ENCODE data around the gene COL25A1.
A peak's percentile ranks its signal among the peaks of the same experiment; 100 is the strongest.

Gene COL25A1

DNA sequence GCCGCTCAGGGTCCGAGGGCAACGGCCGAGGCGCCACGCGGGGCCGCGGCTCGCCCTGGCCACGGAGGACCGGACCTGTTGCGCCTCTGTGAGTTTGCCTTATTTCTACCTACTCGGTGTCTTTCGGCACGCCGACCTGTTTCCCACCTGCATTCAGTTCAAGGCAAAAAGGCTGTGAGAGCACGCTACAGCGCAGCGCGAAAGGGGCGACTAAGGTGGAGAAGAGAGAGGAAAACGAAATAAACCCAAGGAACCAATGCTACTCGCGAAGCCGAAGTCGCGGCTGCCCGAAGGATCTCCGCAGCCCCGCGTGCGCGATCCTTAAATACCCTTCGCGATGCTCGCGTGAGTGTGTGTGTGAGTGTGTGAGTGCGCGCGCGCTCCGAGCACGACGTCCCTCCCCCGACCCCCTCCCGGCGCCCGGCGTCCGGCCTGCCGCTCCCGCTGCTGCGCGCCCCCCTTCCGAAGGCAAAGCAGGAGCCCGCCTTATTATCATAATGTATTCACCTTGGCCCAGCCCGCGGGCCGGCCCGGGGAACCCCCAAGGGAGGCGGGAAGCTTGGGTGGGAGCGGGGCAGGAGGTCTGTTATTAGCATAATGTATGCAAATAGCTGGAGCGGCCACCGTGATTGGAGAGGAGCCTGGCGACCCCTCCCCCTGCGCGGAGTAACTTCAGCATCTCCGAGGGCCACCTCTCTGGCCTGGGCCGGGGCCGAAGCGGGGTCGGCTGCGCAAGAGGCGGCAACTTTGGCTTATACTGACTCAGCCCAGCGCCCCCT is at the start of gene COL25A1:
Gene COL25A1, minus strand, starts transcription at position 298 of the 779 bp plus-strand sequence.
- Histone ChIP-seq H3K4me1 (ENCODE audit: control insufficient read depth, insufficient read depth, low read length) (peaks cover 11% of the 10 kb centered on the region), H3K36me3 (ENCODE audit: control insufficient read depth, insufficient read depth, low read length) (no peaks in the 10 kb centered on the region), H3K9ac (ENCODE audit: low read length) (no peak within 1 kb of the TSS), H3K9me3 (ENCODE audit: control insufficient read depth, low read length) (no peaks in the 10 kb centered on the region), H3K27me3 (ENCODE audit: control insufficient read depth, insufficient read depth, low read length) (peaks cover 49% of the 10 kb centered on the region), H3K4me3 (ENCODE audit: low read length) (peak within 1 kb of the TSS; percentile 28)

- H3K27me3 ChIP-seq (ENCODE audit: control insufficient read depth, insufficient read depth, low read length): no peaks in the 10 kb centered on the region
- H3K9me3 ChIP-seq (ENCODE audit: control insufficient read depth, low read length): no peaks in the 10 kb centered on the region
- no peak overlapping the region for H3K4me3 ChIP-seq (ENCODE audit: low read length)
- no peak overlapping the region for H3K9ac ChIP-seq (ENCODE audit: low read length)
- no peaks in the 10 kb centered on the region for H3K36me3 ChIP-seq (ENCODE audit: control insufficient read depth, insufficient read depth, low read length)
- no peaks in the 10 kb centered on the region for H3K4me1 ChIP-seq (ENCODE audit: control insufficient read depth, insufficient read depth, low read length)
These were observed 47.7 kb upstream of the COL25A1 start for GRCh38 chr4:109350121-109350520.

DNA sequence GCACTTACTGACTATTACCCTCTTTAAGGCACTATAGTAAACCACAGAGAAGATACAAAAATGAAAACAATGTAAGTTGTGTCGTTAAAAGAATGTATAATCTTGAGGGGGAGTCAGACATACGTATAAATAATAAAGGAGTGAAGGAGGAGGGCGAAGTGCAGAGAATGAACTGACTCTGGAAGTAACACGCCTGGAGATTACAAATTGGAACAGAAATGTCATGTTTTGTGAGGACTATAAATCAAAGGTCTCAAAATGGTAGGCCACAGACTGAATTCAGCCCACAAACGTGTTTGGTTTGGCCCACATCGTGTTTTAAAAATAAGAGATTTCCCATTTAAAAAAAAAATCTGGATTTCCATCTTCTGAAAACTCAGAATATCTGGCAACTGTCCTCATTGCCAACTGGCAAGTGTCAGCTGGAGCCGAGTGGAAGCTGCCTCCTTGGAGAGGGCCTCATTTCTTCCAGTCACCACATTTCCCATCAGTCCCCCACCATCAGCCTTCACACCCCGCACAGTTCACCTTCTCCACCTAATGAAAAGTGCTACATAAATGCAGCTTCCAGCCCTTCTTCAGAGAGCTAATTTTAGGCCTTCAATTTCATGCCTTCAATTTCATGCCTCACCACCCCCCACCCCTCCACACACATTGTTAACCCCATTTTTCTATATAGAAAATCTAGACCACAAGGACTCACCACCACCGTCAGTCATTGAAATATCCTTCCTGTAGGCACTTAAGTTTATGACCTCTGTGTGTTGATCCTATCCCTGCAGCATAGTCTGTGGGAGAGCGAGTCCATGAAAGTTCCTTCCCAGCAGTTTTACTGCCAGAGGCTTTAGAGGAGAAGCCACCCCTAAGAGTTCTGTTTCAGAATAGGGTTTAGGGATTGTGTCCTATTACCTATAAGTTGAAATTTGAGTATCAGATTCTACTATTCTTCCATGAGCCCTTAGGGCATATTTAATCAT is 32.0 kb upstream of the COL25A1 start:
- Histone ChIP-seq H3K4me3 (ENCODE audit: low read length) (no peak overlapping the region), H3K9me3 (ENCODE audit: control insufficient read depth, low read length) (no peaks in the 10 kb centered on the region), H3K4me1 (ENCODE audit: control insufficient read depth, insufficient read depth, low read length) (no peaks in the 10 kb centered on the region), H3K36me3 (ENCODE audit: control insufficient read depth, insufficient read depth, low read length) (no peaks in the 10 kb centered on the region), H3K9ac (ENCODE audit: low read length) (no peak overlapping the region), H3K27me3 (ENCODE audit: control insufficient read depth, insufficient read depth, low read length) (no peaks in the 10 kb centered on the region)

DNA sequence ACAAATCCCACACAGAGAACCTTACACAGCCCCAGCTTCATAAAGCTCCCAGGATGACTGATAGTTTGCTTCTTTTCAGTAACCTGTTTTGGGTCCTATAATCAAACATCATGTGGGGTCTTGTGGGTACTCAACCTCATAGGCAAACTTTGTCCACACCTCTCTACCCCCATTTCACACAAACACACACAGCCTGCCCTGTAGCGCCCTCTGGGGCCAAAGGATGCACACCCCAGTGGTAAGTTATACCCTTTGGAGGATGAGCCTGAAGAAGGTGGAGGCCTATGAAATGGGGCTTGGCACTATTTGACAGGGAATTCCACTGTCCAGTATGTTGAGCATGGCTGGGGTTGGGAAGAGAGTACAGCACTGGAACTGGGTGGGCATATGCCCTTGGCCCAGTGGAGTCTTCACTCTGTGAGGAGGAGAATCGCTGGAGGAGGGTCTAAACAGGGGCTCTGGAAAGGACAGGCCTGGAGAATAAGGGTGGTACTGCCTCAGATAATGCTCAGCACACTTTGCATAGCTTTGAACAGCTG is 30.5 kb upstream of the COL25A1 start:
- no peaks in the 10 kb centered on the region for H3K36me3 ChIP-seq (ENCODE audit: control insufficient read depth, insufficient read depth, low read length)

DNA sequence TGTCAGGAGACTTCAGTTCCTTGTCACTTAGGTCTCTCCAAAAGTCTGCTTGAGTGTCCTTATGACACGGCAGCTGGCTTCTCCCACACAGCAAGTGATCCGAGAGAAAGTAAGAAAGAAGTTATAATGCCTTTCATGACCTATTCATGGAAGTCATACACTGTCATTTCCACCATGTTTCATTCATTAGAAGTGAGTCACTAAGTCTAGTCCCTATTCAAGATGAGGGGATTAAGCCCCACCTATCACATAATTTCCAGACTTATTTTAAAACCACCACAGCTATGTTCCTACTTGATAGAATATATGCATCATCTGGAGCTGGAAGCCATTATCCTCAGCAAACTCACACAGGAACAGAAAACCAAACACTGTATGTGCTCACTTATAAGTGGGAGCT is 25.2 kb upstream of the COL25A1 start:
- Histone ChIP-seq H3K9me3 (ENCODE audit: control insufficient read depth, low read length) (no peaks in the 10 kb centered on the region), H3K36me3 (ENCODE audit: control insufficient read depth, insufficient read depth, low read length) (no peaks in the 10 kb centered on the region), H3K4me1 (ENCODE audit: control insufficient read depth, insufficient read depth, low read length) (no peaks in the 10 kb centered on the region), H3K27me3 (ENCODE audit: control insufficient read depth, insufficient read depth, low read length) (no peaks in the 10 kb centered on the region), H3K4me3 (ENCODE audit: low read length) (no peak overlapping the region), H3K9ac (ENCODE audit: low read length) (no peak overlapping the region)

More for the DNA sequence above, 30.5 kb upstream of the COL25A1 start:
- no peak overlapping the region for H3K4me3 ChIP-seq (ENCODE audit: low read length)
- no peak overlapping the region for H3K9ac ChIP-seq (ENCODE audit: low read length)
- no peaks in the 10 kb centered on the region for H3K4me1 ChIP-seq (ENCODE audit: control insufficient read depth, insufficient read depth, low read length)
- H3K27me3 ChIP-seq (ENCODE audit: control insufficient read depth, insufficient read depth, low read length): no peaks in the 10 kb centered on the region
- H3K9me3 ChIP-seq (ENCODE audit: control insufficient read depth, low read length): no peaks in the 10 kb centered on the region

- Histone ChIP-seq H3K9ac (ENCODE audit: low read length) (no peak overlapping the region), H3K36me3 (ENCODE audit: control insufficient read depth, insufficient read depth, low read length) (no peaks in the 10 kb centered on the region), H3K4me3 (ENCODE audit: low read length) (no peak overlapping the region), H3K9me3 (ENCODE audit: control insufficient read depth, low read length) (no peaks in the 10 kb centered on the region), H3K27me3 (ENCODE audit: control insufficient read depth, insufficient read depth, low read length) (no peaks in the 10 kb centered on the region), H3K4me1 (ENCODE audit: control insufficient read depth, insufficient read depth, low read length) (no peaks in the 10 kb centered on the region)
These were observed 23.2 kb upstream of the COL25A1 start for GRCh38 chr4:109325698-109326097.

DNA sequence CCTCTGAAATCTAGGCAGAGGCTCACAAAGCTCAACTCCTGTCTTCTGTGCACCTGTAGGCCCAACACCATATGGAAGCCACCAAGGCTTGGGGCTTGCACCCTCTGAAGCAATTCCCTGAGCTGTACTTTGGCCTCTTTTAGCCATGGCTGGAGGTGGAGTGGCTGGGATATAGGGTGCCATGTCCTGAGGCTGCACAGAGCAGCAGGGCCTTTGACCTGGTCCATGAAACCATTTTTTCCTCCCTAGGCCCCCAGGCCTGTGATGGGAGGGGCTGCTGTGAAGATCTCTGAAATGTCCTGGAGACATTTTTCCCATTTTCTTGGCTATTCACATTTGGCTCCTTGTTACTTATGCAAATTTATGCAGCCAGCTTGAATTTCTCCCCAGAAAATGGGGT is 20.9 kb upstream of the COL25A1 start:
- no peak overlapping the region for H3K9ac ChIP-seq (ENCODE audit: low read length)
- H3K27me3 ChIP-seq (ENCODE audit: control insufficient read depth, insufficient read depth, low read length): no peaks in the 10 kb centered on the region
- no peaks in the 10 kb centered on the region for H3K9me3 ChIP-seq (ENCODE audit: control insufficient read depth, low read length)
- no peaks in the 10 kb centered on the region for H3K4me1 ChIP-seq (ENCODE audit: control insufficient read depth, insufficient read depth, low read length)
- H3K4me3 ChIP-seq (ENCODE audit: low read length): no peak overlapping the region
- H3K36me3 ChIP-seq (ENCODE audit: control insufficient read depth, insufficient read depth, low read length): no peaks in the 10 kb centered on the region

- Histone ChIP-seq H3K4me3 (ENCODE audit: low read length) (no peak overlapping the region), H3K4me1 (ENCODE audit: control insufficient read depth, insufficient read depth, low read length) (no peaks in the 10 kb centered on the region), H3K36me3 (ENCODE audit: control insufficient read depth, insufficient read depth, low read length) (no peaks in the 10 kb centered on the region), H3K9me3 (ENCODE audit: control insufficient read depth, low read length) (no peaks in the 10 kb centered on the region), H3K27me3 (ENCODE audit: control insufficient read depth, insufficient read depth, low read length) (no peaks in the 10 kb centered on the region), H3K9ac (ENCODE audit: low read length) (no peak overlapping the region)
These were observed 18.8 kb upstream of the COL25A1 start for GRCh38 chr4:109321232-109321631.

- Histone ChIP-seq H3K36me3 (ENCODE audit: control insufficient read depth, insufficient read depth, low read length) (no peaks in the 10 kb centered on the region), H3K4me3 (ENCODE audit: low read length) (no peak overlapping the region), H3K27me3 (ENCODE audit: control insufficient read depth, insufficient read depth, low read length) (no peaks in the 10 kb centered on the region), H3K4me1 (ENCODE audit: control insufficient read depth, insufficient read depth, low read length) (no peaks in the 10 kb centered on the region), H3K9me3 (ENCODE audit: control insufficient read depth, low read length) (no peaks in the 10 kb centered on the region), H3K9ac (ENCODE audit: low read length) (no peak overlapping the region)
These were observed 17.2 kb upstream of the COL25A1 start for GRCh38 chr4:109319684-109320083.

GRCh38 chr4:109319156-109319555 is 16.7 kb upstream of the COL25A1 start:
- no peaks in the 10 kb centered on the region for H3K4me1 ChIP-seq (ENCODE audit: control insufficient read depth, insufficient read depth, low read length)
- H3K36me3 ChIP-seq (ENCODE audit: control insufficient read depth, insufficient read depth, low read length): no peaks in the 10 kb centered on the region
- H3K9me3 ChIP-seq (ENCODE audit: control insufficient read depth, low read length): no peaks in the 10 kb centered on the region
- H3K27me3 ChIP-seq (ENCODE audit: control insufficient read depth, insufficient read depth, low read length): no peaks in the 10 kb centered on the region
- H3K4me3 ChIP-seq (ENCODE audit: low read length): no peak overlapping the region
- H3K9ac ChIP-seq (ENCODE audit: low read length): no peak overlapping the region

GRCh38 chr4:109315818-109316217 is 13.4 kb upstream of the COL25A1 start:
- Histone ChIP-seq H3K4me1 (ENCODE audit: control insufficient read depth, insufficient read depth, low read length) (no peaks in the 10 kb centered on the region), H3K4me3 (ENCODE audit: low read length) (no peak overlapping the region), H3K36me3 (ENCODE audit: control insufficient read depth, insufficient read depth, low read length) (no peaks in the 10 kb centered on the region), H3K9me3 (ENCODE audit: control insufficient read depth, low read length) (no peaks in the 10 kb centered on the region), H3K9ac (ENCODE audit: low read length) (no peak overlapping the region), H3K27me3 (ENCODE audit: control insufficient read depth, insufficient read depth, low read length) (no peaks in the 10 kb centered on the region)

DNA sequence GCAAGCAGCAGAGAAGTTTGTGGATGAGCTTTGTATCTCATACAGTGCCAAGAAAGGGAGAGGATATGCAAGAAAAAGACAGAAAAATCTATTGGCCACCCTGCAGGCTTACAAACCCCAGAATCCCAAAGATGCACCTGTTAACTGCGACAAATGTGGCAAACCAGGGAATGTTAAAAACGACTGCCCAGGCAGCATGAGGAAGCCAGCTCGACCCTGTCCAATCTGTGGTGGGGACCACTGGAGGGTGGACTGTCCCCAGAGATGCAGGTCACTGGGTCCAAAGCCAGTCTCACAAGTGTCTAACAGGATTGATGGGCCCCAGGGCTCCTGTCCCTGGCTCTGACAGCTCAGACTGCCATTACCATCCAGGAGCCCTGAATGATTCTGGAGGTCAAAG is 12.9 kb upstream of the COL25A1 start:
- Histone ChIP-seq H3K27me3 (ENCODE audit: control insufficient read depth, insufficient read depth, low read length) (no peaks in the 10 kb centered on the region), H3K4me1 (ENCODE audit: control insufficient read depth, insufficient read depth, low read length) (no peaks in the 10 kb centered on the region), H3K36me3 (ENCODE audit: control insufficient read depth, insufficient read depth, low read length) (no peaks in the 10 kb centered on the region), H3K9me3 (ENCODE audit: control insufficient read depth, low read length) (no peaks in the 10 kb centered on the region), H3K9ac (ENCODE audit: low read length) (no peak overlapping the region), H3K4me3 (ENCODE audit: low read length) (no peak overlapping the region)

Measured in mucosa of stomach (tissue), 1 donor.